GM21619 (cell line): ENCODE results near the gene PEAR1.

Experiments
- ATAC-seq: cut with Tn5 transposase; IDR thresholded peaks from one replicate; pipeline ENCODE4 v1.9.1; 2021; ENCODE audit not compliant: unreplicated experiment

The PEAR1 gene

GRCh38 chr1:156935505-156936128 is 42.1 kb downstream of the PEAR1 start:
- no peak for ATAC-seq

- ATAC-seq = no peak
These were observed 42.7 kb downstream of the PEAR1 start for GRCh38 chr1:156936191-156936590.

- no peak for ATAC-seq
These were observed 43.3 kb downstream of the PEAR1 start for GRCh38 chr1:156936721-156937220.

- ATAC-seq = no peak
These were observed 44.4 kb downstream of the PEAR1 start for GRCh38 chr1:156937883-156938282.

- no peak for ATAC-seq
These were observed 45.3 kb downstream of the PEAR1 start for GRCh38 chr1:156938813-156939212.

- no peak for ATAC-seq
These were observed 46.3 kb downstream of the PEAR1 start for GRCh38 chr1:156939786-156940334.

- no peak for ATAC-seq
These were observed 48.2 kb downstream of the PEAR1 start for GRCh38 chr1:156941675-156942074.

- ATAC-seq = no peak
These were observed 48.7 kb downstream of the PEAR1 start for GRCh38 chr1:156942176-156942575.

- no peak for ATAC-seq
These were observed 49.1 kb downstream of the PEAR1 start for GRCh38 chr1:156942576-156942975.

- no peak for ATAC-seq
These were observed 50.2 kb downstream of the PEAR1 start for GRCh38 chr1:156943756-156944155.

GRCh38 chr1:156944268-156944667 is 50.8 kb downstream of the PEAR1 start:
- no peak for ATAC-seq

GRCh38 chr1:156944848-156945247 is 51.3 kb downstream of the PEAR1 start:
- ATAC-seq = no peak

GRCh38 chr1:156945881-156946661 is 52.6 kb downstream of the PEAR1 start:
- no peak for ATAC-seq

- ATAC-seq = no peak
These were observed 53.6 kb downstream of the PEAR1 start for GRCh38 chr1:156947127-156947526.

GRCh38 chr1:156947818-156948525 is 54.5 kb downstream of the PEAR1 start:
- no peak for ATAC-seq

GRCh38 chr1:156948708-156949107 is 55.2 kb downstream of the PEAR1 start:
- no peak for ATAC-seq

- ATAC-seq = no peak
These were observed 55.6 kb downstream of the PEAR1 start for GRCh38 chr1:156949127-156949526.

GRCh38 chr1:156951371-156951770 is 57.9 kb downstream of the PEAR1 start:
- ATAC-seq = no peak

- ATAC-seq = no peak
These were observed 60.1 kb downstream of the PEAR1 start for GRCh38 chr1:156953571-156953970.

GRCh38 chr1:156956333-156956732 is 62.8 kb downstream of the PEAR1 start:
- no peak for ATAC-seq

GRCh38 chr1:156957634-156958033 is 64.1 kb downstream of the PEAR1 start:
- ATAC-seq = no peak
